Subcutaneous adipose tissue (tissue), 4 donors: ENCODE measurements around the gene ATOSA. TPM values are rescaled to one million over a fixed set of nuclear protein-coding genes. Genes with fewer than 3 reads are reported as not detected.

Experiments
- CTCF ChIP-seq: fragments of 450-650 bp; IDR thresholded peaks from one replicate; pipeline ENCODE4 v1.5.1; 2016; ENCODE audit warnings: low read depth, mild to moderate bottlenecking, control low read depth, antibody characterized with exemption, moderate library complexity
- total RNA-seq, 4 donors: library from RNA; depleted of rRNA; stranded (reverse); fragments of >200 nt; gene quantifications; one replicate each; pipeline ENCODE4 v1.1.0, GENCODE V29; 2016

ATOSA gene
- total RNA-seq, 4 donors from 2014 or later, result 120 to 205 (median 166) TPM

- TF ChIP-seq CTCF, result no peak
Measured at GRCh38 chr15:52717481-52717880, 38.3 kb upstream of the ATOSA start.

- TF ChIP-seq CTCF, result no peak
Measured at GRCh38 chr15:52716536-52716935, 37.3 kb upstream of the ATOSA start.

- no peak for TF ChIP-seq CTCF
Measured at GRCh38 chr15:52715411-52715810, 36.2 kb upstream of the ATOSA start.

- no peak for TF ChIP-seq CTCF
Measured at GRCh38 chr15:52714968-52715367, 35.8 kb upstream of the ATOSA start.

- TF ChIP-seq CTCF, result no peak
Measured at GRCh38 chr15:52710708-52711389, 31.7 kb upstream of the ATOSA start.

GRCh38 chr15:52710050-52710707, 31.0 kb upstream of the ATOSA start:
- no peak for TF ChIP-seq CTCF

GRCh38 chr15:52709187-52709981, 30.2 kb upstream of the ATOSA start:
- no peak for TF ChIP-seq CTCF
